Ishikawa (cell line): Measurements from ENCODE around the gene IL2RA.

Experiments
- CEBPB ChIP-seq: IDR thresholded peaks from 2 replicates; pipeline ENCODE4 v1.6.1; 2012
- CREB1 ChIP-seq: IDR thresholded peaks from 2 replicates; pipeline ENCODE4 v1.6.1; 2012; ENCODE audit warnings: low read depth
- EGR1 ChIP-seq: IDR thresholded peaks from 2 replicates; pipeline ENCODE4 v1.6.1; 2012
- EP300 ChIP-seq: IDR thresholded peaks from 2 replicates; pipeline ENCODE4 v1.6.1; 2012; ENCODE audit warnings: borderline replicate concordance
- FOXM1 ChIP-seq: IDR thresholded peaks from 2 replicates; pipeline ENCODE4 v1.6.1; 2012; ENCODE audit warnings: low read depth, borderline replicate concordance
- NFIC ChIP-seq: IDR thresholded peaks from 2 replicates; pipeline ENCODE4 v1.6.1; 2012
- RAD21 ChIP-seq: IDR thresholded peaks from 2 replicates; pipeline ENCODE4 v1.6.1; 2012; ENCODE audit warnings: low read depth
- TAF1 ChIP-seq: IDR thresholded peaks from 2 replicates; pipeline ENCODE4 v1.6.1; 2012; ENCODE audit warnings: low read depth, mild to moderate bottlenecking
- TCF12 ChIP-seq: IDR thresholded peaks from 2 replicates; pipeline ENCODE4 v1.6.1; 2012; ENCODE audit warnings: low read depth
- TEAD4 ChIP-seq: IDR thresholded peaks from 2 replicates; pipeline ENCODE4 v1.6.1; 2012
- YY1 ChIP-seq: IDR thresholded peaks from 2 replicates; pipeline ENCODE4 v1.6.1; 2012; ENCODE audit warnings: low read depth
- ZBTB7A ChIP-seq: IDR thresholded peaks from 2 replicates; pipeline ENCODE4 v1.6.1; 2012; ENCODE audit warnings: low read depth
- TF ChIP-seq, protein P1 (sequence below): IDR thresholded peaks from 2 replicates; pipeline ENCODE4 v1.6.1; 2012; ENCODE audit warnings: low read depth, mild to moderate bottlenecking
- TF ChIP-seq, protein P2 (sequence below): IDR thresholded peaks from 2 replicates; pipeline ENCODE4 v1.6.1; 2012

DNA sequence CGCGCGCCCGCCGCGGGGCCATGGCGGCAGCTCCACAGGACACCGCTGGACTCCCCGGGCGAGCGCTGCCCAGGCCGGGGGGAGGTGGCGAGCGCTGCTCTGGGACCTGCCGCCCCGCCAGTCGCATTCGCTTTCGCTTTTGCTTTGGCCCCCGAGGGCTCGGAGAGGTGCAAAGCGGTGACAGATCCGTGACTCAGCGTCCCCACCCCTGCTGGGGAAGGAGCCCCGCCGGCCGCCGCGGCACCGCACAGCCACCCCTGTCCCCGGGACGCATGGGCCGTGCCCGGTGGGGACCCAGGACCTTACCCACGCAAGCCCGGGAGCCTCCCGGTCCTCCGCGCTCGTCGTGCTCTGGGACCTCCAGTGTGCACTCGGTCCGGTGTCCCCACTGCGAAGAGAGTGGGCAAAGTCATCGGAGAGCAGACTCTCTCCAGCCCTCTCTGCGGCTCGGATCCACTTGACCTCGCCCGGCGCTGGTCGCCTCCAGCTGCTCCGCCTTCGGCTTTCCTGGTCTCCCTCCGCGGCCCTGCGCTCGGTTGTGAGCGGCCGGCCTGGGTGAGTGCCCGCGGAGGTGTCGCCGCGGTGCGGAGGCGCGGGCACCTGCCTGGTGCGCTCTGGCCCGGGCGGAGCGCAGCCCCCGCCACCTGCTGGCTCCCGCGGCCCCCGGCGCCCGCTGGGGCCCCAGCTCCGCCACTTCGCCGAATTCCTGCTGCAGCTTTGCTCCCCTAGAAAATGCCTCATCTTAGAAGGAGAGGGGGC is 84.5 kb downstream of the IL2RA start, which contains the start of gene IL15RA:
- peak; percentile 63 for TF ChIP-seq ZBTB7A
- 0 out of 2 replicates have a peak, but pooled peaks have one; percentile 11 for TF ChIP-seq TCF12
- TF ChIP-seq, protein P1, sequence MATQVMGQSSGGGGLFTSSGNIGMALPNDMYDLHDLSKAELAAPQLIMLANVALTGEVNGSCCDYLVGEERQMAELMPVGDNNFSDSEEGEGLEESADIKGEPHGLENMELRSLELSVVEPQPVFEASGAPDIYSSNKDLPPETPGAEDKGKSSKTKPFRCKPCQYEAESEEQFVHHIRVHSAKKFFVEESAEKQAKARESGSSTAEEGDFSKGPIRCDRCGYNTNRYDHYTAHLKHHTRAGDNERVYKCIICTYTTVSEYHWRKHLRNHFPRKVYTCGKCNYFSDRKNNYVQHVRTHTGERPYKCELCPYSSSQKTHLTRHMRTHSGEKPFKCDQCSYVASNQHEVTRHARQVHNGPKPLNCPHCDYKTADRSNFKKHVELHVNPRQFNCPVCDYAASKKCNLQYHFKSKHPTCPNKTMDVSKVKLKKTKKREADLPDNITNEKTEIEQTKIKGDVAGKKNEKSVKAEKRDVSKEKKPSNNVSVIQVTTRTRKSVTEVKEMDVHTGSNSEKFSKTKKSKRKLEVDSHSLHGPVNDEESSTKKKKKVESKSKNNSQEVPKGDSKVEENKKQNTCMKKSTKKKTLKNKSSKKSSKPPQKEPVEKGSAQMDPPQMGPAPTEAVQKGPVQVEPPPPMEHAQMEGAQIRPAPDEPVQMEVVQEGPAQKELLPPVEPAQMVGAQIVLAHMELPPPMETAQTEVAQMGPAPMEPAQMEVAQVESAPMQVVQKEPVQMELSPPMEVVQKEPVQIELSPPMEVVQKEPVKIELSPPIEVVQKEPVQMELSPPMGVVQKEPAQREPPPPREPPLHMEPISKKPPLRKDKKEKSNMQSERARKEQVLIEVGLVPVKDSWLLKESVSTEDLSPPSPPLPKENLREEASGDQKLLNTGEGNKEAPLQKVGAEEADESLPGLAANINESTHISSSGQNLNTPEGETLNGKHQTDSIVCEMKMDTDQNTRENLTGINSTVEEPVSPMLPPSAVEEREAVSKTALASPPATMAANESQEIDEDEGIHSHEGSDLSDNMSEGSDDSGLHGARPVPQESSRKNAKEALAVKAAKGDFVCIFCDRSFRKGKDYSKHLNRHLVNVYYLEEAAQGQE: no peak
- TF ChIP-seq, protein P2, sequence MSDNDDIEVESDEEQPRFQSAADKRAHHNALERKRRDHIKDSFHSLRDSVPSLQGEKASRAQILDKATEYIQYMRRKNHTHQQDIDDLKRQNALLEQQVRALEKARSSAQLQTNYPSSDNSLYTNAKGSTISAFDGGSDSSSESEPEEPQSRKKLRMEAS: peak; percentile 41
- TF ChIP-seq RAD21: no peak
- no peak for TF ChIP-seq EP300
- no peak for TF ChIP-seq NFIC
- TF ChIP-seq TAF1: no peak
- no peak for TF ChIP-seq FOXM1
- TF ChIP-seq YY1: no peak
- no peak for TF ChIP-seq CREB1
- no peak for TF ChIP-seq CEBPB
- TF ChIP-seq TEAD4: no peak
- TF ChIP-seq EGR1: no peak
